K562 (cell line): ENCODE measurements around the gene CPPED1. TPM values are rescaled to one million over a fixed set of nuclear protein-coding genes. Genes with fewer than 3 reads are reported as not detected.

Source experiments
- ATF2 ChIP-seq: sonication (generic); formaldehyde crosslinking; IDR thresholded peaks from 2 replicates; pipeline ENCODE4 v1.8.1; 2022; ENCODE audit warnings: missing genetic modification reagents
- FOXK2 ChIP-seq, 2 experiments: fragments of 450-650 bp; IDR thresholded peaks in 1 of 2; conservative IDR thresholded peaks in 1 of 2; 2 replicates each; pipeline ENCODE4 v1.6.1; 2016; ENCODE audit warnings: low read depth in 2 of 2, mild to moderate bottlenecking in 1 of 2
- MTF1 ChIP-seq: fragments of 250-450 bp; sonication (Bioruptor Pico); IDR thresholded peaks from 2 replicates; pipeline ENCODE4 v1.9.0; 2021; ENCODE audit warnings: moderate library complexity, mild to moderate bottlenecking, inconsistent platforms, borderline replicate concordance
- PHTF2 ChIP-seq: fragments of 250-450 bp; sonication (Bioruptor Pico); IDR thresholded peaks from 2 replicates; pipeline ENCODE4 v1.5.0; 2021; ENCODE audit warnings: mild to moderate bottlenecking
- PPARD ChIP-seq: fragments of 250-450 bp; sonication (Bioruptor Pico); IDR thresholded peaks from 2 replicates; pipeline ENCODE4 v1.8.0; 2022; ENCODE audit warnings: inconsistent platforms, mild to moderate bottlenecking, moderate library complexity
- REST ChIP-seq, 2 experiments: fragments of 450-650 bp; formaldehyde crosslinking in 1 of 2; IDR thresholded peaks; 2 replicates each; pipeline versions ENCODE4 v1.4.0 to v1.6.1; 2014 to 2020; ENCODE audit warnings: mild to moderate bottlenecking in 2 of 2, borderline replicate concordance in 1 of 2, low read depth in 1 of 2
- RREB1 ChIP-seq: fragments of 250-450 bp; sonication (Bioruptor Pico); IDR thresholded peaks from 2 replicates; pipeline ENCODE4 v1.4.0; 2020
- TAF7 ChIP-seq: fragments of 450-650 bp; IDR thresholded peaks from 2 replicates; pipeline ENCODE4 v1.6.1; 2016; ENCODE audit warnings: missing genetic modification characterization, missing compliant biosample characterization
- ZBTB1 ChIP-seq: sonication (generic); formaldehyde crosslinking; IDR thresholded peaks from 2 replicates; pipeline ENCODE4 v1.8.1; 2023; ENCODE audit warnings: missing genetic modification reagents, low read depth, mild to moderate bottlenecking, borderline replicate concordance
- ZFP30 ChIP-seq: fragments of 250-450 bp; sonication (Bioruptor Pico); IDR thresholded peaks from 2 replicates; pipeline ENCODE4 v1.8.0; 2022; ENCODE audit warnings: moderate library complexity, mild to moderate bottlenecking, inconsistent platforms, borderline replicate concordance
- polyA plus RNA-seq, 8 experiments: library from polyadenylated mRNA; depleted of rRNA in 4 of 8; stranded (reverse) in 5 of 8; unstranded in 3 of 8; fragments of >200 nt; fragmentation: Nextera tagmentation in 2 of 8; fragmentation: Illumina TruSeq in 1 of 8; extraction: Ambion mirVana in 2 of 8; extraction: Trizol in 1 of 8; gene quantifications; 2 replicates each; pipeline versions ENCODE4 v1.2.1 to v1.2.3, GENCODE V29; 2011 to 2014; ENCODE audit warnings: inconsistent platforms in 1 of 8, missing spikeins in 1 of 8
- total RNA-seq, 7 experiments: library from RNA; depleted of rRNA in 6 of 7; stranded (reverse); fragments of >200 nt in 6 of 7; fragmentation: Illumina TruSeq in 2 of 7; extraction: Trizol in 2 of 7; gene quantifications; 2 replicates each; pipeline versions ENCODE4 v1.2.1 to v1.2.3, GENCODE V29; 2011 to 2021; ENCODE audit warnings: low replicate concordance in 1 of 7

Gene CPPED1
- total and polyA plus RNA-seq, 9 of the 15 experiments (the other 6 are each of a cell fraction or from before 2014, with no cell fraction given): 7.5 to 25.7 (median 16.9) TPM

- TF ChIP-seq ATF2 (no peak), ZBTB1 (CRISPR knock-in tag) (peak; percentile 53), FOXK2 (conservative IDR thresholded peaks at IDR 0.05 in 1 of 2, IDR thresholded peaks at IDR 0.05 in 1 of 2; ENCODE audit: low read depth in 2 of 2) (peak; percentile 64; a peak in 3 of 4 replicates), PHTF2 (no peak), RREB1 (CRISPR knock-in tag) (no peak; the same call in 1 of the 2 replicates), ZFP30 (CRISPR knock-in tag) (no peak), TAF7 (tag) (peak; percentile 91), MTF1 (CRISPR knock-in tag) (no peak), PPARD (no peak), REST (IDR thresholded peaks at IDR 0.05; ENCODE audit: borderline replicate concordance) (peak; percentile 97), REST (CRISPR knock-in tag; IDR thresholded peaks at IDR 0.05; ENCODE audit: low read depth) (peak; percentile 78)
Measured at GRCh38 chr16:12803203-12804093, at the start of gene CPPED1 (continued).
